HepG2 (cell line): ENCODE measurements around the gene E2F1. TPM values are rescaled to one million over a fixed set of nuclear protein-coding genes. Genes with fewer than 3 reads are reported as not detected.

Experiments
- AGO1 ChIP-seq: fragments of 200-400 bp; formaldehyde crosslinking; IDR thresholded peaks from 2 replicates; pipeline ENCODE4 v1.6.1; 2017; ENCODE audit warnings: mild to moderate bottlenecking, low read depth, low read length, moderate library complexity; ENCODE audit not compliant: poor library complexity, severe bottlenecking
- ESRRA ChIP-seq: sonication (generic); formaldehyde crosslinking; IDR thresholded peaks from 2 replicates; pipeline ENCODE4 v1.5.1; 2020; ENCODE audit warnings: mild to moderate bottlenecking, low read depth, missing genetic modification reagents
- HDAC1 ChIP-seq: sonication (generic); formaldehyde crosslinking; IDR thresholded peaks from 2 replicates; pipeline ENCODE4 v1.5.1; 2020; ENCODE audit warnings: mild to moderate bottlenecking, missing genetic modification reagents
- POGZ ChIP-seq: sonication (generic); formaldehyde crosslinking; IDR thresholded peaks from 2 replicates; pipeline ENCODE4 v1.4.0; 2020; ENCODE audit warnings: mild to moderate bottlenecking, missing genetic modification reagents
- THAP9 ChIP-seq: sonication (generic); formaldehyde crosslinking; IDR thresholded peaks from 2 replicates; pipeline ENCODE4; 2020; ENCODE audit warnings: missing genetic modification reagents, mild to moderate bottlenecking, borderline replicate concordance
- ZBTB38 ChIP-seq: sonication (generic); formaldehyde crosslinking; IDR thresholded peaks from 2 replicates; pipeline ENCODE4 v1.5.1; 2020; ENCODE audit warnings: mild to moderate bottlenecking, missing genetic modification reagents
- ZFX ChIP-seq: sonication (generic); formaldehyde crosslinking; IDR thresholded peaks from 2 replicates; pipeline ENCODE4 v1.4.0; 2020; ENCODE audit warnings: mild to moderate bottlenecking, low read depth, missing genetic modification reagents, moderate library complexity
- ZMYM4 ChIP-seq: sonication (generic); formaldehyde crosslinking; IDR thresholded peaks from 2 replicates; pipeline ENCODE4 v1.8.1; 2023; ENCODE audit warnings: mild to moderate bottlenecking, missing genetic modification reagents
- ZNF280B ChIP-seq: sonication (generic); formaldehyde crosslinking; IDR thresholded peaks from 2 replicates; pipeline ENCODE4 v1.5.0; 2020; ENCODE audit warnings: missing genetic modification reagents, mild to moderate bottlenecking, borderline replicate concordance
- ZNF333 ChIP-seq: sonication (generic); formaldehyde crosslinking; IDR thresholded peaks from 2 replicates; pipeline ENCODE4 v1.4.0; 2020; ENCODE audit warnings: mild to moderate bottlenecking, missing genetic modification reagents, borderline replicate concordance
- ZNF572 ChIP-seq: sonication (generic); formaldehyde crosslinking; IDR thresholded peaks from 2 replicates; pipeline ENCODE4 v1.5.1; 2020; ENCODE audit warnings: mild to moderate bottlenecking, missing genetic modification reagents
- ZNF776 ChIP-seq: sonication (generic); formaldehyde crosslinking; IDR thresholded peaks from 2 replicates; pipeline ENCODE4 v1.4.0; 2020; ENCODE audit warnings: mild to moderate bottlenecking, missing genetic modification reagents
- ZNF839 ChIP-seq: sonication (generic); formaldehyde crosslinking; IDR thresholded peaks from 2 replicates; pipeline ENCODE4 v1.4.0; 2020; ENCODE audit warnings: missing genetic modification reagents, mild to moderate bottlenecking, borderline replicate concordance
- polyA plus RNA-seq, 8 experiments: library from polyadenylated mRNA; depleted of rRNA in 3 of 8; stranded (reverse) in 7 of 8; unstranded in 1 of 8; fragments of >200 nt; fragmentation: Illumina TruSeq in 4 of 8; extraction: Trizol in 4 of 8; gene quantifications; 2 replicates each; pipeline versions ENCODE4 v1.2.1 to v1.2.3, GENCODE V29; 2011 to 2016; ENCODE audit warnings: low read depth in 4 of 8, missing spikeins in 1 of 8, mixed read lengths in 1 of 8; ENCODE audit not compliant: insufficient read depth in 1 of 8
- total RNA-seq, 5 experiments: library from RNA; depleted of rRNA; stranded (reverse); fragments of >200 nt; fragmentation: Illumina TruSeq; extraction: Trizol; gene quantifications; 2 replicates each; pipeline ENCODE4 v1.2.3, GENCODE V29; 2016; ENCODE audit warnings: low read depth in 1 of 5
- TF ChIP-seq, protein P1 (sequence below): sonication (generic); formaldehyde crosslinking; IDR thresholded peaks from 2 replicates; pipeline ENCODE4 v1.5.0; 2020; ENCODE audit warnings: mild to moderate bottlenecking, missing genetic modification reagents, borderline replicate concordance
- TF ChIP-seq, protein P2 (sequence below): sonication (generic); formaldehyde crosslinking; conservative IDR thresholded peaks from 2 replicates; pipeline ENCODE4 v1.4.0; 2020; ENCODE audit warnings: mild to moderate bottlenecking, missing genetic modification reagents, moderate library complexity

The E2F1 gene
- total and polyA plus RNA-seq, 2 of the 13 experiments (the other 11 are each of a cell fraction or from before 2014, with no cell fraction given) = 25.5 to 39.4 TPM

GRCh38 chr20:33700696-33701441 lies 14.7 kb upstream of the E2F1 start (continued):
- TF ChIP-seq ZMYM4 (CRISPR knock-in tag) (peak; percentile 51), ZNF839 (CRISPR knock-in tag) (peak; percentile 50; the same call in 1 of the 2 replicates), ZNF776 (CRISPR knock-in tag) (0 out of 2 replicates have a peak, but pooled peaks have one; percentile 59), THAP9 (CRISPR knock-in tag) (0 out of 2 replicates have a peak, but pooled peaks have one; percentile 2), ESRRA (CRISPR knock-in tag) (peak; percentile 43; the same call in 1 of the 2 replicates), ZFX (CRISPR knock-in tag) (peak; percentile 51; the same call in 1 of the 2 replicates), ZNF280B (CRISPR knock-in tag) (peak; percentile 30), ZNF572 (CRISPR knock-in tag) (0 out of 2 replicates have a peak, but pooled peaks have one; percentile 37), ZNF333 (CRISPR knock-in tag) (0 out of 2 replicates have a peak, but pooled peaks have one; percentile 45), AGO1 (peak; percentile 53), POGZ (CRISPR knock-in tag) (0 out of 2 replicates have a peak, but pooled peaks have one; percentile 50), HDAC1 (CRISPR knock-in tag) (0 out of 2 replicates have a peak, but pooled peaks have one; percentile 23), ZBTB38 (CRISPR knock-in tag) (peak; percentile 99)
- TF ChIP-seq, protein P1, sequence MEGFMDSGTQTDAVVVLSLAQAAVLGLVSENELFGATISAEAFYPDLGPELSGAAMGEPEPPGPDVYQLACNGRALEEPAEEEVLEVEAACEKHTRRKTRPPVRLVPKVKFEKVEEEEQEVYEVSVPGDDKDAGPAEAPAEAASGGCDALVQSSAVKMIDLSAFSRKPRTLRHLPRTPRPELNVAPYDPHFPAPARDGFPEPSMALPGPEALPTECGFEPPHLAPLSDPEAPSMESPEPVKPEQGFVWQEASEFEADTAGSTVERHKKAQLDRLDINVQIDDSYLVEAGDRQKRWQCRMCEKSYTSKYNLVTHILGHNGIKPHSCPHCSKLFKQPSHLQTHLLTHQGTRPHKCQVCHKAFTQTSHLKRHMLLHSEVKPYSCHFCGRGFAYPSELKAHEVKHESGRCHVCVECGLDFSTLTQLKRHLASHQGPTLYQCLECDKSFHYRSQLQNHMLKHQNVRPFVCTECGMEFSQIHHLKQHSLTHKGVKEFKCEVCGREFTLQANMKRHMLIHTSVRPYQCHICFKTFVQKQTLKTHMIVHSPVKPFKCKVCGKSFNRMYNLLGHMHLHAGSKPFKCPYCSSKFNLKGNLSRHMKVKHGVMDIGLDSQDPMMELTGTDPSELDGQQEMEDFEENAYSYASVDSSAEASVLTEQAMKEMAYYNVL (CRISPR knock-in tag) = peak; percentile 59; the same call in 1 of the 2 replicates
- TF ChIP-seq, protein P2, sequence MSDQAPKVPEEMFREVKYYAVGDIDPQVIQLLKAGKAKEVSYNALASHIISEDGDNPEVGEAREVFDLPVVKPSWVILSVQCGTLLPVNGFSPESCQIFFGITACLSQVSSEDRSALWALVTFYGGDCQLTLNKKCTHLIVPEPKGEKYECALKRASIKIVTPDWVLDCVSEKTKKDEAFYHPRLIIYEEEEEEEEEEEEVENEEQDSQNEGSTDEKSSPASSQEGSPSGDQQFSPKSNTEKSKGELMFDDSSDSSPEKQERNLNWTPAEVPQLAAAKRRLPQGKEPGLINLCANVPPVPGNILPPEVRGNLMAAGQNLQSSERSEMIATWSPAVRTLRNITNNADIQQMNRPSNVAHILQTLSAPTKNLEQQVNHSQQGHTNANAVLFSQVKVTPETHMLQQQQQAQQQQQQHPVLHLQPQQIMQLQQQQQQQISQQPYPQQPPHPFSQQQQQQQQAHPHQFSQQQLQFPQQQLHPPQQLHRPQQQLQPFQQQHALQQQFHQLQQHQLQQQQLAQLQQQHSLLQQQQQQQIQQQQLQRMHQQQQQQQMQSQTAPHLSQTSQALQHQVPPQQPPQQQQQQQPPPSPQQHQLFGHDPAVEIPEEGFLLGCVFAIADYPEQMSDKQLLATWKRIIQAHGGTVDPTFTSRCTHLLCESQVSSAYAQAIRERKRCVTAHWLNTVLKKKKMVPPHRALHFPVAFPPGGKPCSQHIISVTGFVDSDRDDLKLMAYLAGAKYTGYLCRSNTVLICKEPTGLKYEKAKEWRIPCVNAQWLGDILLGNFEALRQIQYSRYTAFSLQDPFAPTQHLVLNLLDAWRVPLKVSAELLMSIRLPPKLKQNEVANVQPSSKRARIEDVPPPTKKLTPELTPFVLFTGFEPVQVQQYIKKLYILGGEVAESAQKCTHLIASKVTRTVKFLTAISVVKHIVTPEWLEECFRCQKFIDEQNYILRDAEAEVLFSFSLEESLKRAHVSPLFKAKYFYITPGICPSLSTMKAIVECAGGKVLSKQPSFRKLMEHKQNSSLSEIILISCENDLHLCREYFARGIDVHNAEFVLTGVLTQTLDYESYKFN = 0 out of 2 replicates have a peak, but pooled peaks have one; percentile 15
